Measurements from ENCODE around the gene ELFN1. TPM values are rescaled to one million over a fixed set of nuclear protein-coding genes. Genes with fewer than 3 reads are reported as not detected.

ELFN1 gene
- total RNA-seq, 3 donors from 2014 or later = 0.59 to 1.3 (median 0.96) TPM

GRCh38 chr7:1749351-1749863 lies 79.3 kb downstream of the ELFN1 start:
- no peak overlapping the region for H3K27ac ChIP-seq
- TF ChIP-seq, protein P1, sequence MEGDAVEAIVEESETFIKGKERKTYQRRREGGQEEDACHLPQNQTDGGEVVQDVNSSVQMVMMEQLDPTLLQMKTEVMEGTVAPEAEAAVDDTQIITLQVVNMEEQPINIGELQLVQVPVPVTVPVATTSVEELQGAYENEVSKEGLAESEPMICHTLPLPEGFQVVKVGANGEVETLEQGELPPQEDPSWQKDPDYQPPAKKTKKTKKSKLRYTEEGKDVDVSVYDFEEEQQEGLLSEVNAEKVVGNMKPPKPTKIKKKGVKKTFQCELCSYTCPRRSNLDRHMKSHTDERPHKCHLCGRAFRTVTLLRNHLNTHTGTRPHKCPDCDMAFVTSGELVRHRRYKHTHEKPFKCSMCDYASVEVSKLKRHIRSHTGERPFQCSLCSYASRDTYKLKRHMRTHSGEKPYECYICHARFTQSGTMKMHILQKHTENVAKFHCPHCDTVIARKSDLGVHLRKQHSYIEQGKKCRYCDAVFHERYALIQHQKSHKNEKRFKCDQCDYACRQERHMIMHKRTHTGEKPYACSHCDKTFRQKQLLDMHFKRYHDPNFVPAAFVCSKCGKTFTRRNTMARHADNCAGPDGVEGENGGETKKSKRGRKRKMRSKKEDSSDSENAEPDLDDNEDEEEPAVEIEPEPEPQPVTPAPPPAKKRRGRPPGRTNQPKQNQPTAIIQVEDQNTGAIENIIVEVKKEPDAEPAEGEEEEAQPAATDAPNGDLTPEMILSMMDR (IDR thresholded peaks at IDR 0.05) = no peak
- TF ChIP-seq POLR2AphosphoS5 (IDR thresholded peaks at IDR 0.05) (no peak), POLR2A (IDR thresholded peaks at IDR 0.05) (no peak)
- no peaks in the 10 kb centered on the region for H3K36me3 ChIP-seq
- intact Hi-C loops (cut with DNase I; ENCODE audit: low total_unique reads) = no loop called here
- peaks cover 5 to 32% of the 10 kb centered on the region in 2 donors for H3K27me3 ChIP-seq
- no peak for DNase-seq (ENCODE audit: low spot score in 2 of 2)
- no peaks in the 10 kb centered on the region for H3K4me1 ChIP-seq
- H3K9me3 ChIP-seq = no peaks in the 10 kb centered on the region
- no peak overlapping the region for H3K4me3 ChIP-seq

- H3K4me1 ChIP-seq = no peaks in the 10 kb centered on the region
- TF ChIP-seq POLR2AphosphoS5 (IDR thresholded peaks at IDR 0.05) (no peak), POLR2A (IDR thresholded peaks at IDR 0.05) (no peak)
- TF ChIP-seq, protein P1 (IDR thresholded peaks at IDR 0.05) = no peak
- peaks cover 5 to 32% of the 10 kb centered on the region in 2 donors for H3K27me3 ChIP-seq
- DNase-seq (ENCODE audit: low spot score in 2 of 2) = no peak
- no peaks in the 10 kb centered on the region for H3K36me3 ChIP-seq
- intact Hi-C loops (cut with DNase I; ENCODE audit: low total_unique reads) = no loop called here
- H3K9me3 ChIP-seq = no peaks in the 10 kb centered on the region
- no peak overlapping the region for H3K4me3 ChIP-seq
- no peak overlapping the region for H3K27ac ChIP-seq
Observed at GRCh38 chr7:1749864-1750466, 79.9 kb downstream of the ELFN1 start.

GRCh38 chr7:1750541-1751021 lies 80.5 kb downstream of the ELFN1 start:
- intact Hi-C loops (cut with DNase I; ENCODE audit: low total_unique reads) = no loop called here
- no peaks in the 10 kb centered on the region for H3K9me3 ChIP-seq
- H3K27me3 ChIP-seq = peaks cover 5 to 32% of the 10 kb centered on the region in 2 donors
- no peak overlapping the region for H3K27ac ChIP-seq
- no peak overlapping the region for H3K4me3 ChIP-seq
- H3K36me3 ChIP-seq = no peaks in the 10 kb centered on the region
- DNase-seq (ENCODE audit: low spot score in 2 of 2) = no peak
- H3K4me1 ChIP-seq = no peaks in the 10 kb centered on the region
- no peak for TF ChIP-seq POLR2A (IDR thresholded peaks at IDR 0.05)
- TF ChIP-seq, protein P1 (IDR thresholded peaks at IDR 0.05) = no peak
- TF ChIP-seq POLR2AphosphoS5 (IDR thresholded peaks at IDR 0.05) = no peak

GRCh38 chr7:1752111-1752510 lies 82.0 kb downstream of the ELFN1 start:
- H3K27ac ChIP-seq = no peak overlapping the region
- no peaks in the 10 kb centered on the region for H3K9me3 ChIP-seq
- intact Hi-C loops (cut with DNase I; ENCODE audit: low total_unique reads) = no loop called here
- H3K4me1 ChIP-seq = no peaks in the 10 kb centered on the region
- TF ChIP-seq POLR2AphosphoS5 (IDR thresholded peaks at IDR 0.05) = no peak
- TF ChIP-seq POLR2A (IDR thresholded peaks at IDR 0.05) = no peak
- TF ChIP-seq, protein P1 (IDR thresholded peaks at IDR 0.05) = no peak
- H3K36me3 ChIP-seq = no peaks in the 10 kb centered on the region
- peaks cover 5 to 39% of the 10 kb centered on the region in 2 donors for H3K27me3 ChIP-seq
- DNase-seq (ENCODE audit: low spot score in 2 of 2) = no peak
- no peak overlapping the region for H3K4me3 ChIP-seq

DNA sequence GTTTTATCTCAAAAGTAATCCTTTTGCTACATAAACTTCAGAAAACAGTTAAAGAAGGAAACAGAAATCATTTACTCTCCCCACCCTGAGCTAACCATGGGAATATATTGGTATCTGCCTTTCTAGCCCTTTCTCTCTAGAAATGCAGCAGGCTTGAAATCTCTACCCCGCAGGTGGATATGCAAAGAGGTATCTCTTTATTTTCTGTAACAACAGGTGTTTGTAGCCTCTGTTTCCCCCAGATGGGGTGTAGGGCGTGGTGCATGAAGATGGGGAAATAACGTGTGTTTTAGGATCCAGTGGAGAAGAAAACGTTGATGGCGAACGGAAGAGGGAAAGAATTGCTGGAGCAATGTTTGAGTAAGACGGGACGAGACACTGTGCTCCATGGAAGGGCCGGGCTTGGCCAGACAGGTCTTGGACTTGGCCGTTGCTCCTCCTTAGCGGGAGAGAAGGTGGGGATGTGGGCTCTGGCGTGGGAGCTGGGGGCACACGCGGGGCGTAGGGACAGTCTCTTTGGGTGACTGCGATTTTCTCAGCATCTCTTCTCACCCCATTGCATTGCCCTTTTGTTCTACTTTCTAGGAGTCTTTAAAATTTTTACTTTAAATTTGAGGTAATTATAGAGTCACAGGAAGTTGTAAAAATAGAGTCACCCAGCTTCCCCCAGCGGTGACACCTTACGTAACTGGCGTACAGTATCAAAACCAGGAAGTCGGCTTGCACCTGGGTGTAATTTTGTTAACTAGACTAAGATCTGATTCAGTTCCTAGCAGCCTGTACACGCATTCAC lies 82.9 kb downstream of the ELFN1 start:
- H3K27me3 ChIP-seq = peaks cover 5 to 45% of the 10 kb centered on the region in 2 donors
- no peak overlapping the region for H3K27ac ChIP-seq
- TF ChIP-seq, protein P1 (IDR thresholded peaks at IDR 0.05) = no peak
- TF ChIP-seq POLR2AphosphoS5 (IDR thresholded peaks at IDR 0.05) (no peak), POLR2A (IDR thresholded peaks at IDR 0.05) (no peak)
- no peaks in the 10 kb centered on the region for H3K9me3 ChIP-seq
- intact Hi-C loops (cut with DNase I; ENCODE audit: low total_unique reads) = no loop called here
- no peak overlapping the region for H3K4me3 ChIP-seq
- H3K4me1 ChIP-seq = no peaks in the 10 kb centered on the region
- no peak for DNase-seq (ENCODE audit: low spot score in 2 of 2)
- no peaks in the 10 kb centered on the region for H3K36me3 ChIP-seq
